Measurements from ENCODE around the gene NAA80. TPM values are rescaled to one million over a fixed set of nuclear protein-coding genes. Genes with fewer than 3 reads are reported as not detected.

Gene NAA80
- total and polyA plus RNA-seq, 2 of the 13 experiments (the other 11 are each of a cell fraction or from before 2014, with no cell fraction given): 3.4 to 8.7 TPM

DNA sequence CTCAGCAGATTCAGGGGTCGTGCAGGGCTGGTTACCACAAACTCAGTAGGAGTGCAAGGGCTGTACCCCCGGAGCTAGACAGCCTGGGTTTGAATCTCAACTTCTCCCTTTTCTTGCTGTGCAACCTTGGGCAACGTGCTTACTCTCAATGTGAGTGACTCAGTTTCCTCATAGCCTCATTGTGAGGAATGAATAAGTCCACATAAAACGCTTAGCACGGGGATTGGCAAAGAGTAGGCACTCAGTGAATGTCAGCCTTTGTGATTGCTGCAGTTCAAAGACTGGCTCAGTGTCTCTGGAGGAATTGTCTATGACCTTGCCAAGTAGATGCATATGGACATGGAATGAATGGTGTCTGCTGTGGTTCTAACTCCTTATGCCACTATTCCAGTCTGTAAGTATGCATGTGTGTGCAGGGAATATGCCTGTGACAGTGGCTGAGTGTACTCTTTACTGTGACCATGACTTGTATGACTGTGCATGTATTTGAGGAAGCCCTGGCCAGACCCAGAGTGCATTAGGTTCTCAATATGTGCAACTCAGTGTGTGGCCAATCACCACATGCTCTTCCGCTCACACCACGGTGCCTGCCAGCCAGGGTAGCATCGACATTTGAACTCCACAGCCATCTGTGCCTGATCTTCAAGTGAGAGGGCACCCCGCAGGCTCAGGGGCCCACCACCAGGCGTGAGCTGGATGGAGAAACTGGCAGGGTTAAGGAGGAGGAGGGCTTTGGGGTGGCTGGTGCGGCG, 900 bp upstream of the NAA80 start (continued):
- TF ChIP-seq ZNF816 (CRISPR knock-in tag; IDR thresholded peaks at IDR 0.05; ENCODE audit: borderline replicate concordance) (no peak), CENPX (CRISPR knock-in tag; IDR thresholded peaks at IDR 0.05) (no peak), WIZ (CRISPR knock-in tag; IDR thresholded peaks at IDR 0.05) (no peak), ZBTB7B (CRISPR knock-in tag; IDR thresholded peaks at IDR 0.05) (no peak), EEA1 (CRISPR knock-in tag; IDR thresholded peaks at IDR 0.05; ENCODE audit: borderline replicate concordance) (no peak), NFIC (IDR thresholded peaks at IDR 0.05; ENCODE audit: low read length) (no peak), ZNF878 (CRISPR knock-in tag; IDR thresholded peaks at IDR 0.05) (no peak), JUNB (CRISPR knock-in tag; IDR thresholded peaks at IDR 0.05; ENCODE audit: borderline replicate concordance) (no peak), NR2F6 (IDR thresholded peaks at IDR 0.05) (no peak), NR2F6 (CRISPR knock-in tag; IDR thresholded peaks at IDR 0.05) (no peak), BHLHE40 (IDR thresholded peaks at IDR 0.05; ENCODE audit: low read length) (no peak), ZNF34 (CRISPR knock-in tag; IDR thresholded peaks at IDR 0.05; ENCODE audit: borderline replicate concordance) (no peak), ZNF543 (CRISPR knock-in tag; IDR thresholded peaks at IDR 0.05) (no peak), ZBTB38 (CRISPR knock-in tag; IDR thresholded peaks at IDR 0.05) (peak; percentile 96), SALL2 (CRISPR knock-in tag; IDR thresholded peaks at IDR 0.05) (no peak), TBL1XR1 (IDR thresholded peaks at IDR 0.05; ENCODE audit: borderline replicate concordance, low read length, partially characterized antibody) (no peak), SMAD9 (CRISPR knock-in tag; IDR thresholded peaks at IDR 0.05) (no peak)
- TF ChIP-seq, protein P1, sequence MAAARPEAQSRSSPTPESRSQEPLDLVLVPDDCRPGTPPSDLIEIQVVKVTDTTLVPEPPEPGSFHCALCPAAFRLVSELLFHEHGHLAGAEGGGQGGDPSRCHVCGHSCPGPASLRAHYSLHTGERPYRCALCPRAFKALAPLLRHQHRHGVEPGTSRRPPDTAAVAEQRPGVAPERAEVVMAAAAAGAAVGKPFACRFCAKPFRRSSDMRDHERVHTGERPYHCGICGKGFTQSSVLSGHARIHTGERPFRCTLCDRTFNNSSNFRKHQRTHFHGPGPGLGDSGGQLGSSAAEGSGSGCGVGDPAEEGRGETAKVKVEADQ (CRISPR knock-in tag; IDR thresholded peaks at IDR 0.05; ENCODE audit: borderline replicate concordance): no peak
- TF ChIP-seq, protein P2, sequence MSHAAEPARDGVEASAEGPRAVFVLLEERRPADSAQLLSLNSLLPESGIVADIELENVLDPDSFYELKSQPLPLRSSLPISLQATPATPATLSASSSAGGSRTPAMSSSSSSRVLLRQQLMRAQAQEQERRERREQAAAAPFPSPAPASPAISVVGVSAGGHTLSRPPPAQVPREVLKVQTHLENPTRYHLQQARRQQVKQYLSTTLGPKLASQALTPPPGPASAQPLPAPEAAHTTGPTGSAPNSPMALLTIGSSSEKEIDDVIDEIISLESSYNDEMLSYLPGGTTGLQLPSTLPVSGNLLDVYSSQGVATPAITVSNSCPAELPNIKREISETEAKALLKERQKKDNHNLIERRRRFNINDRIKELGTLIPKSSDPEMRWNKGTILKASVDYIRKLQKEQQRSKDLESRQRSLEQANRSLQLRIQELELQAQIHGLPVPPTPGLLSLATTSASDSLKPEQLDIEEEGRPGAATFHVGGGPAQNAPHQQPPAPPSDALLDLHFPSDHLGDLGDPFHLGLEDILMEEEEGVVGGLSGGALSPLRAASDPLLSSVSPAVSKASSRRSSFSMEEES (CRISPR knock-in tag; IDR thresholded peaks at IDR 0.05): no peak
- TF ChIP-seq, protein P3, sequence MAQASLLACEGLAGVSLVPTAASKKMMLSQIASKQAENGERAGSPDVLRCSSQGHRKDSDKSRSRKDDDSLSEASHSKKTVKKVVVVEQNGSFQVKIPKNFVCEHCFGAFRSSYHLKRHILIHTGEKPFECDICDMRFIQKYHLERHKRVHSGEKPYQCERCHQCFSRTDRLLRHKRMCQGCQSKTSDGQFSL (CRISPR knock-in tag; IDR thresholded peaks at IDR 0.05): no peak
- TF ChIP-seq, protein P4, sequence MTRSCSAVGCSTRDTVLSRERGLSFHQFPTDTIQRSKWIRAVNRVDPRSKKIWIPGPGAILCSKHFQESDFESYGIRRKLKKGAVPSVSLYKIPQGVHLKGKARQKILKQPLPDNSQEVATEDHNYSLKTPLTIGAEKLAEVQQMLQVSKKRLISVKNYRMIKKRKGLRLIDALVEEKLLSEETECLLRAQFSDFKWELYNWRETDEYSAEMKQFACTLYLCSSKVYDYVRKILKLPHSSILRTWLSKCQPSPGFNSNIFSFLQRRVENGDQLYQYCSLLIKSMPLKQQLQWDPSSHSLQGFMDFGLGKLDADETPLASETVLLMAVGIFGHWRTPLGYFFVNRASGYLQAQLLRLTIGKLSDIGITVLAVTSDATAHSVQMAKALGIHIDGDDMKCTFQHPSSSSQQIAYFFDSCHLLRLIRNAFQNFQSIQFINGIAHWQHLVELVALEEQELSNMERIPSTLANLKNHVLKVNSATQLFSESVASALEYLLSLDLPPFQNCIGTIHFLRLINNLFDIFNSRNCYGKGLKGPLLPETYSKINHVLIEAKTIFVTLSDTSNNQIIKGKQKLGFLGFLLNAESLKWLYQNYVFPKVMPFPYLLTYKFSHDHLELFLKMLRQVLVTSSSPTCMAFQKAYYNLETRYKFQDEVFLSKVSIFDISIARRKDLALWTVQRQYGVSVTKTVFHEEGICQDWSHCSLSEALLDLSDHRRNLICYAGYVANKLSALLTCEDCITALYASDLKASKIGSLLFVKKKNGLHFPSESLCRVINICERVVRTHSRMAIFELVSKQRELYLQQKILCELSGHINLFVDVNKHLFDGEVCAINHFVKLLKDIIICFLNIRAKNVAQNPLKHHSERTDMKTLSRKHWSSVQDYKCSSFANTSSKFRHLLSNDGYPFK (CRISPR knock-in tag; IDR thresholded peaks at IDR 0.05; ENCODE audit: borderline replicate concordance): no peak
- TF ChIP-seq, protein P5, sequence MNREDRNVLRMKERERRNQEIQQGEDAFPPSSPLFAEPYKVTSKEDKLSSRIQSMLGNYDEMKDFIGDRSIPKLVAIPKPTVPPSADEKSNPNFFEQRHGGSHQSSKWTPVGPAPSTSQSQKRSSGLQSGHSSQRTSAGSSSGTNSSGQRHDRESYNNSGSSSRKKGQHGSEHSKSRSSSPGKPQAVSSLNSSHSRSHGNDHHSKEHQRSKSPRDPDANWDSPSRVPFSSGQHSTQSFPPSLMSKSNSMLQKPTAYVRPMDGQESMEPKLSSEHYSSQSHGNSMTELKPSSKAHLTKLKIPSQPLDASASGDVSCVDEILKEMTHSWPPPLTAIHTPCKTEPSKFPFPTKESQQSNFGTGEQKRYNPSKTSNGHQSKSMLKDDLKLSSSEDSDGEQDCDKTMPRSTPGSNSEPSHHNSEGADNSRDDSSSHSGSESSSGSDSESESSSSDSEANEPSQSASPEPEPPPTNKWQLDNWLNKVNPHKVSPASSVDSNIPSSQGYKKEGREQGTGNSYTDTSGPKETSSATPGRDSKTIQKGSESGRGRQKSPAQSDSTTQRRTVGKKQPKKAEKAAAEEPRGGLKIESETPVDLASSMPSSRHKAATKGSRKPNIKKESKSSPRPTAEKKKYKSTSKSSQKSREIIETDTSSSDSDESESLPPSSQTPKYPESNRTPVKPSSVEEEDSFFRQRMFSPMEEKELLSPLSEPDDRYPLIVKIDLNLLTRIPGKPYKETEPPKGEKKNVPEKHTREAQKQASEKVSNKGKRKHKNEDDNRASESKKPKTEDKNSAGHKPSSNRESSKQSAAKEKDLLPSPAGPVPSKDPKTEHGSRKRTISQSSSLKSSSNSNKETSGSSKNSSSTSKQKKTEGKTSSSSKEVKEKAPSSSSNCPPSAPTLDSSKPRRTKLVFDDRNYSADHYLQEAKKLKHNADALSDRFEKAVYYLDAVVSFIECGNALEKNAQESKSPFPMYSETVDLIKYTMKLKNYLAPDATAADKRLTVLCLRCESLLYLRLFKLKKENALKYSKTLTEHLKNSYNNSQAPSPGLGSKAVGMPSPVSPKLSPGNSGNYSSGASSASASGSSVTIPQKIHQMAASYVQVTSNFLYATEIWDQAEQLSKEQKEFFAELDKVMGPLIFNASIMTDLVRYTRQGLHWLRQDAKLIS (CRISPR knock-in tag; IDR thresholded peaks at IDR 0.05): no peak
